HEK293 (cell line): Measurements from ENCODE around the gene GALNT2.
A peak's percentile ranks its signal among the peaks of the same experiment; 100 is the strongest.

Experiments
- KLF8 ChIP-seq: fragments of 450-650 bp; formaldehyde crosslinking; IDR thresholded peaks from 2 replicates; pipeline ENCODE4 v1.5.1; 2016; ENCODE audit warnings: missing biosample characterization, missing genetic modification characterization
- KLF9 ChIP-seq: fragments of 450-650 bp; formaldehyde crosslinking; IDR thresholded peaks from 2 replicates; pipeline ENCODE4 v1.5.1; 2016; ENCODE audit warnings: missing biosample characterization, missing genetic modification characterization, low read depth
- MZF1 ChIP-seq: fragments of 450-650 bp; formaldehyde crosslinking; IDR thresholded peaks from 2 replicates; pipeline ENCODE4 v1.5.1; 2017; ENCODE audit warnings: missing biosample characterization, missing genetic modification characterization, borderline replicate concordance
- TRIM28 ChIP-seq: IDR thresholded peaks from 2 replicates; pipeline ENCODE4 v1.6.1; 2011; ENCODE audit warnings: low read length, control low read depth, borderline replicate concordance
- YY1 ChIP-seq: fragments of 450-650 bp; formaldehyde crosslinking; IDR thresholded peaks from 2 replicates; pipeline ENCODE4 v1.5.1; 2018; ENCODE audit warnings: missing biosample characterization, missing genetic modification characterization
- ZBTB1 ChIP-seq: fragments of 450-650 bp; formaldehyde crosslinking; IDR thresholded peaks from 2 replicates; pipeline ENCODE4 v1.5.1; 2016; ENCODE audit warnings: missing biosample characterization, missing genetic modification characterization
- ZBTB48 ChIP-seq: fragments of 450-650 bp; formaldehyde crosslinking; IDR thresholded peaks from 2 replicates; pipeline ENCODE4 v1.5.1; 2016; ENCODE audit warnings: missing biosample characterization, missing genetic modification characterization
- ZBTB7A ChIP-seq: fragments of 450-650 bp; formaldehyde crosslinking; IDR thresholded peaks from 2 replicates; pipeline ENCODE4 v1.5.1; 2016; ENCODE audit warnings: low read depth, missing biosample characterization, missing genetic modification characterization
- ZFP37 ChIP-seq: fragments of 450-650 bp; formaldehyde crosslinking; IDR thresholded peaks from 2 replicates; pipeline ENCODE4 v1.5.1; 2016; ENCODE audit warnings: missing biosample characterization, missing genetic modification characterization
- ZNF10 ChIP-seq: fragments of 450-650 bp; formaldehyde crosslinking; IDR thresholded peaks from 2 replicates; pipeline ENCODE4 v1.5.1; 2017; ENCODE audit warnings: missing biosample characterization, missing genetic modification characterization
- ZNF146 ChIP-seq: fragments of 450-650 bp; formaldehyde crosslinking; IDR thresholded peaks from 2 replicates; pipeline ENCODE4 v1.5.1; 2016; ENCODE audit warnings: missing biosample characterization, missing genetic modification characterization
- ZNF239 ChIP-seq: fragments of 450-650 bp; formaldehyde crosslinking; IDR thresholded peaks from 2 replicates; pipeline ENCODE4 v1.5.1; 2016; ENCODE audit warnings: missing biosample characterization, missing genetic modification characterization
- ZNF37A ChIP-seq: fragments of 450-650 bp; IDR thresholded peaks from 2 replicates; pipeline ENCODE4 v1.5.1; 2018; ENCODE audit warnings: missing biosample characterization, missing genetic modification characterization
- ZNF404 ChIP-seq: fragments of 450-650 bp; formaldehyde crosslinking; IDR thresholded peaks from 2 replicates; pipeline ENCODE4 v1.5.1; 2017; ENCODE audit warnings: missing biosample characterization, missing genetic modification characterization
- ZNF521 ChIP-seq: fragments of 450-650 bp; formaldehyde crosslinking; IDR thresholded peaks from 2 replicates; pipeline ENCODE4 v1.5.1; 2017; ENCODE audit warnings: missing biosample characterization, mild to moderate bottlenecking, missing genetic modification characterization
- ZNF529 ChIP-seq: fragments of 450-650 bp; formaldehyde crosslinking; IDR thresholded peaks from 2 replicates; pipeline ENCODE4 v1.5.1; 2017; ENCODE audit warnings: missing genetic modification characterization, missing biosample characterization; ENCODE audit not compliant: insufficient replicate concordance
- ZNF571 ChIP-seq: fragments of 450-650 bp; formaldehyde crosslinking; IDR thresholded peaks from 2 replicates; pipeline ENCODE4 v1.5.0; 2017; ENCODE audit warnings: missing biosample characterization, missing genetic modification characterization
- ZNF596 ChIP-seq: fragments of 450-650 bp; IDR thresholded peaks from 2 replicates; pipeline ENCODE4 v1.5.0; 2018; ENCODE audit warnings: missing biosample characterization, mild to moderate bottlenecking, missing genetic modification characterization, moderate library complexity
- ZNF621 ChIP-seq: fragments of 450-650 bp; formaldehyde crosslinking; IDR thresholded peaks from 2 replicates; pipeline ENCODE4 v1.5.1; 2017; ENCODE audit warnings: missing biosample characterization, missing genetic modification characterization
- ZNF629 ChIP-seq: fragments of 450-650 bp; formaldehyde crosslinking; IDR thresholded peaks from 2 replicates; pipeline ENCODE4 v1.5.1; 2017; ENCODE audit warnings: missing biosample characterization, missing genetic modification characterization
- ZNF658 ChIP-seq: fragments of 450-650 bp; formaldehyde crosslinking; IDR thresholded peaks from 2 replicates; pipeline ENCODE4; 2016; ENCODE audit warnings: missing biosample characterization, missing genetic modification characterization
- ZNF670 ChIP-seq: fragments of 450-650 bp; formaldehyde crosslinking; IDR thresholded peaks from 2 replicates; pipeline ENCODE4 v1.5.1; 2016; ENCODE audit warnings: missing biosample characterization, missing genetic modification characterization, low read depth
- ZNF707 ChIP-seq: fragments of 450-650 bp; formaldehyde crosslinking; IDR thresholded peaks from 2 replicates; pipeline ENCODE4 v1.5.1; 2016; ENCODE audit warnings: missing biosample characterization, missing genetic modification characterization
- ZNF76 ChIP-seq: fragments of 450-650 bp; formaldehyde crosslinking; IDR thresholded peaks from 2 replicates; pipeline ENCODE4; 2016; ENCODE audit warnings: low read depth, missing biosample characterization, missing genetic modification characterization, borderline replicate concordance
- ZNF776 ChIP-seq: fragments of 450-650 bp; formaldehyde crosslinking; IDR thresholded peaks from 2 replicates; pipeline ENCODE4 v1.5.0; 2017; ENCODE audit warnings: missing biosample characterization, missing genetic modification characterization, borderline replicate concordance
- ZNF830 ChIP-seq: fragments of 450-650 bp; IDR thresholded peaks from 2 replicates; pipeline ENCODE4 v1.5.0; 2018; ENCODE audit warnings: missing biosample characterization, missing genetic modification characterization, low read depth, mild to moderate bottlenecking, moderate library complexity
- ZNF843 ChIP-seq: fragments of 450-650 bp; formaldehyde crosslinking; IDR thresholded peaks from 2 replicates; pipeline ENCODE4 v1.5.1; 2016; ENCODE audit warnings: missing biosample characterization, missing genetic modification characterization
- ZSCAN23 ChIP-seq: fragments of 450-650 bp; formaldehyde crosslinking; IDR thresholded peaks from 2 replicates; pipeline ENCODE4 v1.5.1; 2016; ENCODE audit warnings: missing biosample characterization, missing genetic modification characterization
- ZSCAN30 ChIP-seq: fragments of 450-650 bp; IDR thresholded peaks from 2 replicates; pipeline ENCODE4 v1.5.1; 2018; ENCODE audit warnings: missing biosample characterization, mild to moderate bottlenecking, missing genetic modification characterization, moderate library complexity
- ZXDB ChIP-seq: fragments of 450-650 bp; formaldehyde crosslinking; IDR thresholded peaks from 2 replicates; pipeline ENCODE4 v1.5.1; 2016; ENCODE audit warnings: missing biosample characterization, missing genetic modification characterization
- TF ChIP-seq, protein P1 (sequence below): fragments of 450-650 bp; formaldehyde crosslinking; IDR thresholded peaks from 2 replicates; pipeline ENCODE4 v1.5.1; 2016; ENCODE audit warnings: missing biosample characterization, missing genetic modification characterization, borderline replicate concordance
- TF ChIP-seq, protein P2 (sequence below): fragments of 450-650 bp; formaldehyde crosslinking; IDR thresholded peaks from 2 replicates; pipeline ENCODE4 v1.5.1; 2016; ENCODE audit warnings: missing biosample characterization, missing genetic modification characterization
- TF ChIP-seq, protein P3 (sequence below): fragments of 450-650 bp; formaldehyde crosslinking; IDR thresholded peaks from 2 replicates; pipeline ENCODE4 v1.5.1; 2016; ENCODE audit warnings: missing biosample characterization, missing genetic modification characterization
- TF ChIP-seq, protein P4 (sequence below): fragments of 450-650 bp; formaldehyde crosslinking; IDR thresholded peaks from 2 replicates; pipeline ENCODE4 v1.5.1; 2017; ENCODE audit warnings: missing biosample characterization, missing genetic modification characterization

GALNT2 gene

DNA sequence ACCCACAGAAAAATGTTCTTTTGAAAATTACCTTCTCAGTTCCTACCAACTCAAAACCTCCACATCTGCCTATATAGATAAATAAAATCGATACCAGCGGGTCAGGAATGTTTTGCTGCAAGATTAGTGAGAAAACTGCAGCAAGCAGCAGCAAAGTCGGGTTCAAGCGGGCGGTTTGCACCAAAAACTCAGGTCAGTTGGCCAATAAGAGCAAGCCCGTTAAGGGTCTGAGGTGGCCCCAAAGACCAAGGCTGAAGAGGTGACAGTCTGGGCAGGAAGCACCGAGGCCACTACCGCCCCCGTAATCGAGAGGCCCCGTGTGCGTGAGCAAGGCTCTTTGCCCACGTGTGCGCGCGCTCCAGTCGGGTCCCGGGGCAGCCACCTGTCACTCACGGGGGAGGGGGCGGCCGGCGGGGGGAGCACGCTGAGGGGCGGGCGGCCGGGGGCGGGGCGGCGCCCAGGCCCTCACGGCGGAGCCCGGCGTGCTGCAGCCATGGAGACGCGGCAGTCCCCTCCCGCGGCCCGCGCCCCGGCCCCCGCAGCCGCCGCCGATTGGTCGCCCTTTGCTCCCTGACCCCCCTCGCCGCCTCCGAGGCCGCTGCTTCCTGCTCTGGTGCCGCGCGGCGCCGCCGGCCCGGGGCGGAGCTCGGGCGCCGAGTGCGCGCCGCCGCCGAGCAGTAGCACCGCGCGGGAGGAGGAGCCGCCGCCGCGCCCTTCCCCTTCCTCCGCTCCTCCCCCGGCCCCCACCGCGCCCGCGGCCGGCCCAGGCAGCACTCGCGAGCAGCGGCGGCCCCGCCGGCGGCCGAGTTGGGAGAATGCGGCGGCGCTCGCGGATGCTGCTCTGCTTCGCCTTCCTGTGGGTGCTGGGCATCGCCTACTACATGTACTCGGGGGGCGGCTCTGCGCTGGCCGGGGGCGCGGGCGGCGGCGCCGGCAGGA is at the start of gene GALNT2 (continued):
- TF ChIP-seq ZNF596: no peak
- no peak for TF ChIP-seq ZNF76 (tag by site-specific recombination)
- TF ChIP-seq ZXDB (tag by site-specific recombination): peak; percentile 74; the same call in 1 of the 2 replicates
- no peak for TF ChIP-seq ZNF670 (tag by site-specific recombination)
- no peak; the same call in 1 of the 2 replicates for TF ChIP-seq KLF9 (tag by site-specific recombination)
- no peak for TF ChIP-seq ZNF843 (tag by site-specific recombination)
- TF ChIP-seq, protein P1, sequence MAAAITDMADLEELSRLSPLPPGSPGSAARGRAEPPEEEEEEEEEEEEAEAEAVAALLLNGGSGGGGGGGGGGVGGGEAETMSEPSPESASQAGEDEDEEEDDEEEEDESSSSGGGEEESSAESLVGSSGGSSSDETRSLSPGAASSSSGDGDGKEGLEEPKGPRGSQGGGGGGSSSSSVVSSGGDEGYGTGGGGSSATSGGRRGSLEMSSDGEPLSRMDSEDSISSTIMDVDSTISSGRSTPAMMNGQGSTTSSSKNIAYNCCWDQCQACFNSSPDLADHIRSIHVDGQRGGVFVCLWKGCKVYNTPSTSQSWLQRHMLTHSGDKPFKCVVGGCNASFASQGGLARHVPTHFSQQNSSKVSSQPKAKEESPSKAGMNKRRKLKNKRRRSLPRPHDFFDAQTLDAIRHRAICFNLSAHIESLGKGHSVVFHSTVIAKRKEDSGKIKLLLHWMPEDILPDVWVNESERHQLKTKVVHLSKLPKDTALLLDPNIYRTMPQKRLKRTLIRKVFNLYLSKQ: no peak
- no peak for TF ChIP-seq MZF1 (tag by site-specific recombination)
- TF ChIP-seq ZFP37 (tag by site-specific recombination): no peak
- TF ChIP-seq ZNF571 (tag by site-specific recombination): no peak
- TF ChIP-seq ZBTB1 (tag by site-specific recombination): no peak
- TF ChIP-seq KLF8 (tag by site-specific recombination): no peak
- no peak for TF ChIP-seq ZBTB48 (tag by site-specific recombination)
- no peak for TF ChIP-seq ZNF830 (tag by site-specific recombination)
- TF ChIP-seq ZNF239 (tag by site-specific recombination): no peak
- TF ChIP-seq ZNF404 (tag by site-specific recombination): no peak
- TF ChIP-seq ZNF10 (tag by site-specific recombination): no peak
- TF ChIP-seq, protein P2, sequence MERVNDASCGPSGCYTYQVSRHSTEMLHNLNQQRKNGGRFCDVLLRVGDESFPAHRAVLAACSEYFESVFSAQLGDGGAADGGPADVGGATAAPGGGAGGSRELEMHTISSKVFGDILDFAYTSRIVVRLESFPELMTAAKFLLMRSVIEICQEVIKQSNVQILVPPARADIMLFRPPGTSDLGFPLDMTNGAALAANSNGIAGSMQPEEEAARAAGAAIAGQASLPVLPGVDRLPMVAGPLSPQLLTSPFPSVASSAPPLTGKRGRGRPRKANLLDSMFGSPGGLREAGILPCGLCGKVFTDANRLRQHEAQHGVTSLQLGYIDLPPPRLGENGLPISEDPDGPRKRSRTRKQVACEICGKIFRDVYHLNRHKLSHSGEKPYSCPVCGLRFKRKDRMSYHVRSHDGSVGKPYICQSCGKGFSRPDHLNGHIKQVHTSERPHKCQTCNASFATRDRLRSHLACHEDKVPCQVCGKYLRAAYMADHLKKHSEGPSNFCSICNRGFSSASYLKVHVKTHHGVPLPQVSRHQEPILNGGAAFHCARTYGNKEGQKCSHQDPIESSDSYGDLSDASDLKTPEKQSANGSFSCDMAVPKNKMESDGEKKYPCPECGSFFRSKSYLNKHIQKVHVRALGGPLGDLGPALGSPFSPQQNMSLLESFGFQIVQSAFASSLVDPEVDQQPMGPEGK (tag by site-specific recombination): peak; percentile 72
- TF ChIP-seq ZNF621 (tag by site-specific recombination): no peak
- peak; percentile 30; the same call in 1 of the 2 replicates for TF ChIP-seq YY1
- no peak for TF ChIP-seq ZBTB7A
- TF ChIP-seq ZNF146: no peak
- TF ChIP-seq ZSCAN23 (tag by site-specific recombination): no peak
- no peak for TF ChIP-seq ZNF37A (tag by site-specific recombination)
- TF ChIP-seq, protein P3, sequence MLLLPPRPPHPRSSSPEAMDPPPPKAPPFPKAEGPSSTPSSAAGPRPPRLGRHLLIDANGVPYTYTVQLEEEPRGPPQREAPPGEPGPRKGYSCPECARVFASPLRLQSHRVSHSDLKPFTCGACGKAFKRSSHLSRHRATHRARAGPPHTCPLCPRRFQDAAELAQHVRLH: 0 out of 2 replicates have a peak, but pooled peaks have one; percentile 35
- no peak for TF ChIP-seq TRIM28
- TF ChIP-seq, protein P4, sequence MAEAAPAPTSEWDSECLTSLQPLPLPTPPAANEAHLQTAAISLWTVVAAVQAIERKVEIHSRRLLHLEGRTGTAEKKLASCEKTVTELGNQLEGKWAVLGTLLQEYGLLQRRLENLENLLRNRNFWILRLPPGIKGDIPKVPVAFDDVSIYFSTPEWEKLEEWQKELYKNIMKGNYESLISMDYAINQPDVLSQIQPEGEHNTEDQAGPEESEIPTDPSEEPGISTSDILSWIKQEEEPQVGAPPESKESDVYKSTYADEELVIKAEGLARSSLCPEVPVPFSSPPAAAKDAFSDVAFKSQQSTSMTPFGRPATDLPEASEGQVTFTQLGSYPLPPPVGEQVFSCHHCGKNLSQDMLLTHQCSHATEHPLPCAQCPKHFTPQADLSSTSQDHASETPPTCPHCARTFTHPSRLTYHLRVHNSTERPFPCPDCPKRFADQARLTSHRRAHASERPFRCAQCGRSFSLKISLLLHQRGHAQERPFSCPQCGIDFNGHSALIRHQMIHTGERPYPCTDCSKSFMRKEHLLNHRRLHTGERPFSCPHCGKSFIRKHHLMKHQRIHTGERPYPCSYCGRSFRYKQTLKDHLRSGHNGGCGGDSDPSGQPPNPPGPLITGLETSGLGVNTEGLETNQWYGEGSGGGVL (tag by site-specific recombination): peak; percentile 44; the same call in 1 of the 2 replicates
- no peak for TF ChIP-seq ZNF707 (tag by site-specific recombination)
- TF ChIP-seq ZNF529 (tag by site-specific recombination): no peak
- no peak for TF ChIP-seq ZNF521 (tag by site-specific recombination)
- peak; percentile 75; the same call in 1 of the 2 replicates for TF ChIP-seq ZSCAN30 (tag by site-specific recombination)
- 0 out of 2 replicates have a peak, but pooled peaks have one; percentile 23 for TF ChIP-seq ZNF629 (tag by site-specific recombination)
- TF ChIP-seq ZNF776 (tag by site-specific recombination): no peak
- TF ChIP-seq ZNF658 (tag by site-specific recombination): no peak
